Suprapubic skin (tissue), 4 donors: ENCODE results near the gene OSGEP. TPM values are rescaled to one million over a fixed set of nuclear protein-coding genes. Genes with fewer than 3 reads are reported as not detected.

Source experiments
- DNase-seq, 2 donors: peaks; one replicate each; pipeline ENCODE4 v3.0.0-alpha.2; 2019; ENCODE audit warnings: low spot score in 2 of 2
- H3K27ac ChIP-seq: fragments of 200-600 bp; sonication (generic); one replicate; pipeline ENCODE4 v1.5.1; 2019
- H3K27me3 ChIP-seq: fragments of 200-600 bp; sonication (generic); one replicate; pipeline ENCODE4 v1.5.1; 2019
- H3K36me3 ChIP-seq: fragments of 200-600 bp; sonication (generic); one replicate; pipeline ENCODE4 v1.5.1; 2019
- H3K4me1 ChIP-seq: fragments of 200-600 bp; sonication (generic); one replicate; pipeline ENCODE4 v1.5.1; 2019
- H3K4me3 ChIP-seq: fragments of 200-600 bp; sonication (generic); one replicate; pipeline ENCODE4 v1.5.1; 2019; ENCODE audit warnings: mild to moderate bottlenecking
- H3K9me3 ChIP-seq: fragments of 200-600 bp; sonication (generic); one replicate; pipeline ENCODE4 v1.5.1; 2019
- EP300 ChIP-seq: sonication (generic); formaldehyde crosslinking; IDR thresholded peaks from one replicate; pipeline ENCODE4 v1.6.1; 2017; ENCODE audit warnings: antibody characterized with exemption
- POLR2A ChIP-seq, 2 donors: fragments of 450-650 bp; IDR thresholded peaks; one replicate each; pipeline ENCODE4 v1.6.1; 2017; ENCODE audit warnings: antibody characterized with exemption in 2 of 2, mild to moderate bottlenecking in 2 of 2, moderate library complexity in 2 of 2
- POLR2AphosphoS5 ChIP-seq, 3 donors: sonication (generic); formaldehyde crosslinking; IDR thresholded peaks; one replicate each; pipeline ENCODE4 v1.6.1; 2017; ENCODE audit warnings: antibody characterized with exemption in 3 of 3
- WGBS: methylation state at CpG from one replicate; pipeline ENCODE4 v1.1.5; 2018; 5-methylcytosine and 5-hydroxymethylcytosine counted together
- total RNA-seq, 4 donors: library from RNA; depleted of rRNA; stranded (reverse); fragments of >200 nt; gene quantifications; one replicate each; pipeline ENCODE4 v1.1.0, GENCODE V29; 2016
- TF ChIP-seq, protein P1 (sequence below), 2 donors: fragments of 200-600 bp in 1 of 2; fragments of 450-650 bp in 1 of 2; sonication (generic) in 1 of 2; IDR thresholded peaks; one replicate each; pipeline ENCODE4 v1.5.1; 2016 to 2019; ENCODE audit warnings: antibody characterized with exemption in 2 of 2, mild to moderate bottlenecking in 1 of 2, moderate library complexity in 1 of 2

The OSGEP gene
- total RNA-seq, 4 donors from 2014 or later, result 40.8 to 91.0 (median 44.8) TPM

GRCh38 chr14:20415782-20416206 is 38.8 kb downstream of the OSGEP start:
- Histone ChIP-seq H3K27me3 (no peaks in the 10 kb centered on the region), H3K4me1 (peaks cover 22% of the 10 kb centered on the region), H3K9me3 (no peaks in the 10 kb centered on the region), H3K36me3 (no peaks in the 10 kb centered on the region), H3K27ac (no peak overlapping the region), H3K4me3 (no peak overlapping the region)
- WGBS, result 49% methylated on average over 3 of the region's 3 CpGs
- TF ChIP-seq, protein P1, sequence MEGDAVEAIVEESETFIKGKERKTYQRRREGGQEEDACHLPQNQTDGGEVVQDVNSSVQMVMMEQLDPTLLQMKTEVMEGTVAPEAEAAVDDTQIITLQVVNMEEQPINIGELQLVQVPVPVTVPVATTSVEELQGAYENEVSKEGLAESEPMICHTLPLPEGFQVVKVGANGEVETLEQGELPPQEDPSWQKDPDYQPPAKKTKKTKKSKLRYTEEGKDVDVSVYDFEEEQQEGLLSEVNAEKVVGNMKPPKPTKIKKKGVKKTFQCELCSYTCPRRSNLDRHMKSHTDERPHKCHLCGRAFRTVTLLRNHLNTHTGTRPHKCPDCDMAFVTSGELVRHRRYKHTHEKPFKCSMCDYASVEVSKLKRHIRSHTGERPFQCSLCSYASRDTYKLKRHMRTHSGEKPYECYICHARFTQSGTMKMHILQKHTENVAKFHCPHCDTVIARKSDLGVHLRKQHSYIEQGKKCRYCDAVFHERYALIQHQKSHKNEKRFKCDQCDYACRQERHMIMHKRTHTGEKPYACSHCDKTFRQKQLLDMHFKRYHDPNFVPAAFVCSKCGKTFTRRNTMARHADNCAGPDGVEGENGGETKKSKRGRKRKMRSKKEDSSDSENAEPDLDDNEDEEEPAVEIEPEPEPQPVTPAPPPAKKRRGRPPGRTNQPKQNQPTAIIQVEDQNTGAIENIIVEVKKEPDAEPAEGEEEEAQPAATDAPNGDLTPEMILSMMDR (IDR thresholded peaks at IDR 0.05), result peak; percentile 12 to 37
- no peak for TF ChIP-seq POLR2AphosphoS5 (IDR thresholded peaks at IDR 0.05)
- DNase-seq, result no peak

DNA sequence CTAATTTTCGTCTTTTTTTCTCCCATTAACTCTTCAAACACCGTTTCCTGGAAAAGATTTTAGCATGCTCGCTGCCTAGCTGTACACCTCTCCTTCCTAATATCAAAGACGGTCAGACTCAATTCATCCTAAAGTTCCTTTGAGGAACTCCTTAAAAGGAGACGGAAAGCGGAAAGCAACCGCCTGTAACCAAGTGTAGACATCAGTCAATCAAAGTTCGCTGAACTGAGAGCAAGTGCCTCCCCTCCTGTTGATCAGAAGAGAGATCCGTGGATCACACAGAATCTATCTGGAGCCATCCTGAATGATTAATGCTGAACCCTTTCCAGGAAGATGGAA is 40.9 kb downstream of the OSGEP start:
- no peak for TF ChIP-seq EP300
- TF ChIP-seq, protein P1 (IDR thresholded peaks at IDR 0.05), result no peak
- DNase-seq, result no peak
- H3K4me1 ChIP-seq, result peaks cover 22% of the 10 kb centered on the region
- no peaks in the 10 kb centered on the region for H3K9me3 ChIP-seq
- 2% methylated on average over 9 of the region's 9 CpGs for WGBS
- H3K27me3 ChIP-seq, result no peaks in the 10 kb centered on the region
- peak overlapping the region; percentile 96 for H3K27ac ChIP-seq
- no peaks in the 10 kb centered on the region for H3K36me3 ChIP-seq
- peak overlapping the region; percentile 78 for H3K4me3 ChIP-seq

GRCh38 chr14:20412876-20413743 is 41.5 kb downstream of the OSGEP start, which contains the start of gene TEP1:
TEP1 (minus strand) TSS chr14:20413501; CDS start chr14:20408439, 5,062 bp downstream.
- peak within 1 kb of the TSS; percentile 96 for H3K27ac ChIP-seq
- under 1% methylated on average over 39 of the region's 43 CpGs for WGBS
- peak; percentile 94 to 96 for DNase-seq
- H3K4me3 ChIP-seq, result peak within 1 kb of the TSS; percentile 78
- H3K27me3 ChIP-seq, result no peaks in the 10 kb centered on the region
- peaks cover 4% of the 10 kb centered on the region for H3K36me3 ChIP-seq
- H3K4me1 ChIP-seq, result peaks cover 22% of the 10 kb centered on the region
- no peaks in the 10 kb centered on the region for H3K9me3 ChIP-seq
- TF ChIP-seq, protein P1 (IDR thresholded peaks at IDR 0.05), result no peak
- TF ChIP-seq POLR2AphosphoS5 (IDR thresholded peaks at IDR 0.05), result peak in 1 of 3 donors; percentile 61
- peak in 1 of 2 donors; percentile 52 for TF ChIP-seq POLR2A (IDR thresholded peaks at IDR 0.05)
- TF ChIP-seq EP300, result no peak

GRCh38 chr14:20412411-20412810 is 42.2 kb downstream of the OSGEP start:
- Histone ChIP-seq H3K36me3 (peaks cover 11% of the 10 kb centered on the region), H3K4me3 (peak overlapping the region; percentile 78), H3K9me3 (no peaks in the 10 kb centered on the region), H3K4me1 (peaks cover 22% of the 10 kb centered on the region), H3K27ac (peak overlapping the region; percentile 96), H3K27me3 (no peaks in the 10 kb centered on the region)
- 5% methylated on average over 7 of the region's 7 CpGs for WGBS
- no peak for DNase-seq
- TF ChIP-seq POLR2AphosphoS5 (IDR thresholded peaks at IDR 0.05) (no peak), EP300 (no peak), POLR2A (IDR thresholded peaks at IDR 0.05) (no peak)
- TF ChIP-seq, protein P1 (IDR thresholded peaks at IDR 0.05), result no peak

GRCh38 chr14:20409226-20409625 is 45.4 kb downstream of the OSGEP start:
- Histone ChIP-seq H3K36me3 (peaks cover 41% of the 10 kb centered on the region), H3K4me1 (peaks cover 21% of the 10 kb centered on the region), H3K27ac (no peak overlapping the region), H3K4me3 (no peak overlapping the region), H3K27me3 (no peaks in the 10 kb centered on the region), H3K9me3 (no peaks in the 10 kb centered on the region)
- no peak for DNase-seq
- TF ChIP-seq EP300 (no peak), POLR2A (IDR thresholded peaks at IDR 0.05) (no peak), POLR2AphosphoS5 (IDR thresholded peaks at IDR 0.05) (no peak)
- TF ChIP-seq, protein P1 (IDR thresholded peaks at IDR 0.05), result no peak
- WGBS, result 89% methylated on average over 2 of the region's 2 CpGs
